GM12878 (cell line): ENCODE results near the gene CLIP2. TPM values are rescaled to one million over a fixed set of nuclear protein-coding genes. Genes with fewer than 3 reads are reported as not detected.
"Not testable (repeated sequence)": the region's sequence is repeated elsewhere in the genome, so short reads cannot be mapped to it uniquely, and the experiment has no call there.

Experiments
- ATAC-seq: fragments of 200-7000 bp; cut with Tn5 transposase; 3 replicates; pipeline ENCODE4 v1.9.1; 2020; ENCODE audit warnings: mild to moderate bottlenecking, moderate library complexity
- BruUV-seq: library from RNA; stranded (reverse); fragments of 400-500 nt; replicated peaks from 2 replicates; lab custom pipeline; 2021; lab: Mats Ljungman, UMichigan
- CTCF ChIA-PET: fragments of 300-600 bp; sonication (Branson Sonifier 250); formaldehyde crosslinking; extraction: SDS; loops from one replicate; lab custom pipeline; 2021; ENCODE audit warnings: inconsistent platforms; lab: Yijun Ruan, JAX
- POLR2A ChIA-PET: fragments of 350-600 bp; formaldehyde crosslinking; extraction: SDS; loops from one replicate; lab custom pipeline; 2021; ENCODE audit warnings: inconsistent platforms; lab: Charles Lee
- RAD21 ChIA-PET: fragments of 300-600 bp; sonication (Branson Sonifier 250); formaldehyde crosslinking; loops from one replicate; lab custom pipeline; 2023; ENCODE audit warnings: antibody characterized with exemption; ENCODE audit not compliant: unreplicated experiment; lab: Charles Lee
- SMC1A ChIA-PET: fragments of 300-600 bp; sonication (Branson Sonifier 250); formaldehyde crosslinking; loops from one replicate; lab custom pipeline; 2023; ENCODE audit not compliant: unreplicated experiment, uncharacterized antibody; lab: Charles Lee
- DNase-seq: peaks from one replicate; pipeline ENCODE4 v3.0.0-alpha.2; 2011; ENCODE audit warnings: low read depth, low spot score
- FAIRE-seq: peaks from 3 replicates; lab custom pipeline; 2011; peaks lifted over from hg19 to GRCh38; lab: Jason Lieb, UNC
- H2AFZ ChIP-seq: 2 replicates; pipeline ENCODE4 v1.6.0; 2011; ENCODE audit warnings: low read depth, low read length, control low read depth; ENCODE audit not compliant: control insufficient read depth
- H3K27ac ChIP-seq: 2 replicates; pipeline ENCODE4 v1.5.1; 2011; ENCODE audit warnings: control low read depth; ENCODE audit not compliant: control insufficient read depth, insufficient read depth
- H3K27me3 ChIP-seq, 2 experiments: replicated peaks in 1 of 2; 2 replicates each; pipeline versions ENCODE4 v1.6.0 to v1.6.1; 2011; ENCODE audit warnings: low read length in 1 of 2; ENCODE audit not compliant: control insufficient read depth in 2 of 2, insufficient read depth in 2 of 2
- H3K36me3 ChIP-seq, 2 experiments: 2 replicates each; pipeline ENCODE4 v1.5.1; 2011; ENCODE audit warnings: low read length in 1 of 2; ENCODE audit not compliant: control insufficient read depth in 2 of 2, insufficient read depth in 2 of 2
- H3K4me1 ChIP-seq: 2 replicates; pipeline ENCODE4 v1.6.1; 2011; ENCODE audit warnings: mild to moderate bottlenecking, low read length, moderate library complexity, mixed read lengths; ENCODE audit not compliant: control insufficient read depth, insufficient read depth
- H3K4me2 ChIP-seq: 2 replicates; pipeline ENCODE4 v1.6.0; 2011; ENCODE audit warnings: control low read depth; ENCODE audit not compliant: control insufficient read depth, insufficient read depth
- H3K4me3 ChIP-seq: fragments of 200-600 bp; sonication (generic); 2 replicates; pipeline ENCODE4 v1.5.1; 2016
- H3K79me2 ChIP-seq: 2 replicates; pipeline ENCODE4 v1.6.0; 2011; ENCODE audit warnings: low read length; ENCODE audit not compliant: control insufficient read depth, insufficient read depth
- H3K9ac ChIP-seq: 2 replicates; pipeline ENCODE4 v1.8.0; 2011; ENCODE audit warnings: low read length, control low read depth, mixed read lengths; ENCODE audit not compliant: control insufficient read depth, insufficient read depth
- H3K9me3 ChIP-seq: replicated peaks from 3 replicates; pipeline ENCODE4 v1.5.1; 2011; ENCODE audit warnings: mild to moderate bottlenecking, low read length; ENCODE audit not compliant: control insufficient read depth, insufficient read depth
- H4K20me1 ChIP-seq: 2 replicates; pipeline ENCODE4 v1.6.0; 2011; ENCODE audit not compliant: control insufficient read depth, insufficient read depth
- CBX3 ChIP-seq: fragments of 200-600 bp; sonication (generic); IDR thresholded peaks from 2 replicates; pipeline ENCODE4 v1.6.1; 2016; ENCODE audit warnings: low read depth, borderline replicate concordance
- DPF2 ChIP-seq: fragments of 450-650 bp; IDR thresholded peaks from 2 replicates; pipeline ENCODE4 v1.6.1; 2017; ENCODE audit warnings: mild to moderate bottlenecking
- HCFC1 ChIP-seq: fragments of 150-350 bp; IDR thresholded peaks from 2 replicates; pipeline ENCODE4 v1.6.1; 2014; ENCODE audit warnings: low read length
- KAT2A ChIP-seq: conservative IDR thresholded peaks from 2 replicates; pipeline ENCODE4 v1.6.1; 2011; ENCODE audit warnings: low read depth, low read length; ENCODE audit not compliant: control insufficient read depth
- NFIC ChIP-seq: IDR thresholded peaks from 2 replicates; pipeline ENCODE4 v1.6.1; 2012; ENCODE audit warnings: low read depth, mild to moderate bottlenecking, inconsistent platforms, low read length, moderate library complexity
- POLR2AphosphoS5 ChIP-seq: IDR thresholded peaks from 2 replicates; pipeline ENCODE4 v1.6.1; 2011; ENCODE audit warnings: mild to moderate bottlenecking, low read length, inconsistent platforms
- RAD21 ChIP-seq: IDR thresholded peaks from 2 replicates; pipeline ENCODE4 v1.6.1; 2011; ENCODE audit warnings: mild to moderate bottlenecking, low read depth, low read length, moderate library complexity; ENCODE audit not compliant: insufficient read depth
- SIN3A ChIP-seq: IDR thresholded peaks from 2 replicates; pipeline ENCODE4 v1.6.1; 2012; ENCODE audit warnings: low read depth, low read length, improper control_type of control experiment
- WGBS: methylation state at CpG from one replicate; pipeline ENCODE4 v1.1.6; 2016; ENCODE audit warnings: low lambda C conversion rate; ENCODE audit not compliant: insufficient replicate concordance, insufficient coverage; ENCODE audit errors: missing lambda C conversion rate; 5-methylcytosine and 5-hydroxymethylcytosine counted together
- in situ Hi-C: fragments of 300-500 bp; cut with MboI; formaldehyde crosslinking; loops from 9 replicates; pipeline ENCODE4 v1.14.3; 2018; ENCODE audit warnings: mixed read lengths
- intact Hi-C: fragments of 100-400 bp; cut with micrococcal nuclease; formaldehyde crosslinking; loops from one replicate; pipeline ENCODE4 v1.14.2; 2022; ENCODE audit not compliant: unreplicated experiment
- polyA plus RNA-seq, 11 experiments: library from polyadenylated mRNA; depleted of rRNA in 4 of 11; unstranded in 6 of 11; stranded (reverse) in 5 of 11; fragments of >200 nt; fragmentation: Nextera tagmentation in 4 of 11; fragmentation: Illumina TruSeq in 1 of 11; extraction: Ambion mirVana in 4 of 11; extraction: Trizol in 1 of 11; gene quantifications; 1 replicate in 1 of 11; 2 replicates in 10 of 11; pipeline versions ENCODE4 v1.2.1 to v1.2.3, GENCODE V29; 2011 to 2016; ENCODE audit warnings: inconsistent platforms in 2 of 11, missing spikeins in 2 of 11, low read depth in 1 of 11
- total RNA-seq, 4 experiments: library from RNA; depleted of rRNA in 3 of 4; stranded (reverse); fragments of >200 nt in 3 of 4; fragmentation: Illumina TruSeq in 1 of 4; extraction: Trizol in 1 of 4; gene quantifications; 2 replicates each; pipeline versions ENCODE4 v1.2.1 to v1.2.3, GENCODE V29; 2013 to 2021
- TF ChIP-seq, protein P1 (sequence below): fragments of 450-650 bp; IDR thresholded peaks from 2 replicates; pipeline ENCODE4 v1.6.1; 2017; ENCODE audit warnings: mild to moderate bottlenecking, moderate library complexity
- TF ChIP-seq, protein P2 (sequence below): IDR thresholded peaks from 2 replicates; pipeline ENCODE4 v1.6.1; 2011; ENCODE audit warnings: low read depth, mild to moderate bottlenecking, low read length, moderate library complexity, borderline replicate concordance; ENCODE audit errors: extremely low read depth

The CLIP2 gene
- total and polyA plus RNA-seq, 10 of the 15 experiments (the other 5 are each of a cell fraction or from before 2014, with no cell fraction given): 0.26 to 56.3 (median 21.0) TPM

DNA sequence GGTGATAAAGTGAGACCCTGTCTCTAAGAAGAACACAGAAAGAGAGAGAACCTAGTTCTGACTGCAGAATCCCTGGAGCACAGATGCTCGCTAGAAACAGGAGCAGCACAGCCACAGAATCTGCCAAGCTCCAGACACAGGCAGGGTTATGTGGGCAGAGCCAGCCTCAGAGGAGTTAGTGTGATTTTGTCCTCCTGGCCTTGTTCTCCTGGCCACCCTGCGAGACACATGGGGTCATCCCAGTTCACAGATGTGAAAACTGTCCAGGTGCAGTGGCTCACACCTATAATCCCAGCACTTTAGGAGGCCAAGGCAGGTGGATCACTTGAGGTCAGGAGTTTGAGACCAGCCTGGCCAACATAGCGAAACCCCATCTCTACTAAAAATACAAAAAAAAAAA lies 113.5 kb downstream of the CLIP2 start:
- FAIRE-seq, BruUV-seq, H2AFZ ChIP-seq, H3K9me3 ChIP-seq, H3K4me3 ChIP-seq, DNase-seq, H3K9ac ChIP-seq, H3K79me2 ChIP-seq, intact Hi-C loops, H3K4me1 ChIP-seq, H3K27me3 ChIP-seq, H3K27ac ChIP-seq, H3K4me2 ChIP-seq, ATAC-seq, H4K20me1 ChIP-seq: not testable (repeated sequence)
- ChIA-PET SMC1A (interaction anchor here (3.5 to 4.6 kb wide), 2 partner anchors 127 to 197 kb away, joined by 20 to 86 read pairs; no protein-coding TSS in a partner anchor), RAD21 (interaction anchor here (0.7 to 5.6 kb wide), 6 partner anchors 112 to 334 kb away, joined by 3 to 127 read pairs (median 4); partner anchors contain the start of gene LAT2), POLR2A (interaction anchor here (0.7 kb wide), 1 partner anchor 24 kb away, joined by 3 read pairs; no protein-coding TSS in a partner anchor), CTCF (interaction anchor here (0.6 to 6.6 kb wide), 8 partner anchors 10 to 342 kb away, joined by 3 to 190 read pairs (median 10); partner anchors contain the start of gene LAT2)
- 98% methylated on average over 3 of the region's 3 CpGs for WGBS
- peaks cover 11 to 25% of the 10 kb centered on the region in 2 experiments; a peak in 3 of 4 replicates for H3K36me3 ChIP-seq
- in situ Hi-C loops: loop anchor here (5.0 kb wide), 2 partner anchors 195 to 340 kb away; no protein-coding TSS in a partner anchor

DNA sequence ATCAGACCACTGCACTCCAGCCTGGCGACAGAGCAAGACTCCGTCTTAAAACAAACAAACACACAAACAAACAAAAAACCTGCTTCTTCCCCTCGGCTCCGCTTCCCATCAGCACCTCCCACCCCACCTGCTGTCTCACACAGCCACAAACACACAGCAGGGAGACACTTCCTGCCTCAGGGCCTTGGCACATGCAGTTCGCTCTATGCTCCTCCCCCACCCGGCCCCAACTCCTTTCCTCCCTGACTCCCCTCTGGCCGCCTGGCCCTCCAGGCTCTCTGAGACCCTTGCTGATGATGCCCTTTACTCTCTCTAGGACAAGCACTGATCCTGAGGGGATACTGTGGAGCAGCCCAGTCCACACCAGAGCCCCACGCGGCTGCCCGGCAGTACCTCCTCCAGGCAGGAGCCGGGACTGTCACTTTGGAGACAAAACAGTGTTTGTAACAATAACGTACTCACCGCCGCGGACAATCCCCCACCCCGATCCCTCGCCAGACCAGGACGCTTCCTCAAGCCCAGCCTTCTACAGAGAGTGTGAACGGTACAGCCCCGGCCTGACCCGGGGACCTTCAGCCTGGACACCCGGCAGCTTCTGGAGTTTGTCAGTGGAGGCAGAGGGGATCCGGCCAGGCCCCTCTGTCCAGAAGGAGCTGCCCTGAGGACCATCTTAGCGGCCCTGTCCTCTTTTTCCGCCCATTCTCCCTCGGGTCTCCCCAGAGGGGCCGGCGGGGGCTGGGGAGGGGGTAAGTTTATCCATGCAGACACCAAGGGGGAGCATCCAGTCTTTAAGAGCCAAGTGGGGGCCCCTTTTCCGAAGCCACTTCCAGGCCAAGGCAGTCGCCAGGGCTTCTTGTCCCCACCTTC lies 114.5 kb downstream of the CLIP2 start:
- Histone ChIP-seq H3K4me2 (no peak overlapping the region), H3K4me1 (no peaks in the 10 kb centered on the region), H3K27ac (no peak overlapping the region), H3K79me2 (no peaks in the 10 kb centered on the region), H3K4me3 (no peak overlapping the region), H4K20me1 (no peaks in the 10 kb centered on the region), H2AFZ (no peak overlapping the region), H3K27me3 (no peaks in the 10 kb centered on the region), H3K9ac (no peak overlapping the region), H3K36me3 (peaks cover 11 to 25% of the 10 kb centered on the region in 2 experiments; a peak in 3 of 4 replicates), H3K9me3 (no peaks in the 10 kb centered on the region)
- FAIRE-seq (no peak), DNase-seq (no peak), ATAC-seq (no peak)
- in situ Hi-C loops (loop anchor here (5.0 kb wide), 2 partner anchors 196 to 341 kb away; no protein-coding TSS in a partner anchor), intact Hi-C loops (no loop called here)
- ChIA-PET POLR2A (no interaction called here), RAD21 (interaction anchor here (1.1 to 5.6 kb wide), 2 partner anchors 197 kb away, joined by 7 to 127 read pairs; partner anchors contain the start of gene LAT2), CTCF (interaction anchor here (0.6 to 6.6 kb wide), 3 partner anchors 151 to 197 kb away, joined by 6 to 190 read pairs (median 19); partner anchors contain the start of gene LAT2), SMC1A (no interaction called here)
- 90% methylated on average over 29 of the region's 30 CpGs for WGBS
- BruUV-seq: no TSS peak
- TF ChIP-seq DPF2 (no peak), NFIC (no peak), CBX3 (no peak), HCFC1 (no peak), SIN3A (no peak), RAD21 (no peak), KAT2A (no peak), POLR2AphosphoS5 (no peak)
- TF ChIP-seq, protein P1, sequence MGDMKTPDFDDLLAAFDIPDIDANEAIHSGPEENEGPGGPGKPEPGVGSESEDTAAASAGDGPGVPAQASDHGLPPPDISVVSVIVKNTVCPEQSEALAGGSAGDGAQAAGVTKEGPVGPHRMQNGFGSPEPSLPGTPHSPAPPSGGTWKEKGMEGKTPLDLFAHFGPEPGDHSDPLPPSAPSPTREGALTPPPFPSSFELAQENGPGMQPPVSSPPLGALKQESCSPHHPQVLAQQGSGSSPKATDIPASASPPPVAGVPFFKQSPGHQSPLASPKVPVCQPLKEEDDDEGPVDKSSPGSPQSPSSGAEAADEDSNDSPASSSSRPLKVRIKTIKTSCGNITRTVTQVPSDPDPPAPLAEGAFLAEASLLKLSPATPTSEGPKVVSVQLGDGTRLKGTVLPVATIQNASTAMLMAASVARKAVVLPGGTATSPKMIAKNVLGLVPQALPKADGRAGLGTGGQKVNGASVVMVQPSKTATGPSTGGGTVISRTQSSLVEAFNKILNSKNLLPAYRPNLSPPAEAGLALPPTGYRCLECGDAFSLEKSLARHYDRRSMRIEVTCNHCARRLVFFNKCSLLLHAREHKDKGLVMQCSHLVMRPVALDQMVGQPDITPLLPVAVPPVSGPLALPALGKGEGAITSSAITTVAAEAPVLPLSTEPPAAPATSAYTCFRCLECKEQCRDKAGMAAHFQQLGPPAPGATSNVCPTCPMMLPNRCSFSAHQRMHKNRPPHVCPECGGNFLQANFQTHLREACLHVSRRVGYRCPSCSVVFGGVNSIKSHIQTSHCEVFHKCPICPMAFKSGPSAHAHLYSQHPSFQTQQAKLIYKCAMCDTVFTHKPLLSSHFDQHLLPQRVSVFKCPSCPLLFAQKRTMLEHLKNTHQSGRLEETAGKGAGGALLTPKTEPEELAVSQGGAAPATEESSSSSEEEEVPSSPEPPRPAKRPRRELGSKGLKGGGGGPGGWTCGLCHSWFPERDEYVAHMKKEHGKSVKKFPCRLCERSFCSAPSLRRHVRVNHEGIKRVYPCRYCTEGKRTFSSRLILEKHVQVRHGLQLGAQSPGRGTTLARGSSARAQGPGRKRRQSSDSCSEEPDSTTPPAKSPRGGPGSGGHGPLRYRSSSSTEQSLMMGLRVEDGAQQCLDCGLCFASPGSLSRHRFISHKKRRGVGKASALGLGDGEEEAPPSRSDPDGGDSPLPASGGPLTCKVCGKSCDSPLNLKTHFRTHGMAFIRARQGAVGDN: no peak
- TF ChIP-seq, protein P2, sequence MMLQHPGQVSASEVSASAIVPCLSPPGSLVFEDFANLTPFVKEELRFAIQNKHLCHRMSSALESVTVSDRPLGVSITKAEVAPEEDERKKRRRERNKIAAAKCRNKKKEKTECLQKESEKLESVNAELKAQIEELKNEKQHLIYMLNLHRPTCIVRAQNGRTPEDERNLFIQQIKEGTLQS: no peak
